Uterus (tissue), 4 donors: Measurements from ENCODE around the gene EDAR. TPM values are rescaled to one million over a fixed set of nuclear protein-coding genes. Genes with fewer than 3 reads are reported as not detected.

Experiments used
- DNase-seq, 2 donors: peaks; one replicate each; pipeline ENCODE4 v3.0.0-alpha.2; 2019 to 2020
- H3K27ac ChIP-seq, 2 donors: fragments of 200-600 bp; sonication (generic); 1 replicate in 1 of 2; 2 replicates in 1 of 2; pipeline ENCODE4 v1.5.1; 2016 to 2018
- H3K27me3 ChIP-seq, 2 donors: fragments of 200-600 bp; sonication (generic); one replicate each; pipeline ENCODE4 v1.5.1; 2018 to 2019; ENCODE audit warnings: control low read depth in 1 of 2
- H3K36me3 ChIP-seq, 2 donors: fragments of 200-600 bp; sonication (generic); one replicate each; pipeline ENCODE4 v1.5.1; 2019; ENCODE audit warnings: control low read depth in 1 of 2
- H3K4me1 ChIP-seq, 2 donors: fragments of 200-600 bp; sonication (generic); one replicate each; pipeline ENCODE4 v1.5.1; 2018 to 2019; ENCODE audit warnings: control low read depth in 1 of 2
- H3K4me3 ChIP-seq, 2 donors: fragments of 200-600 bp; sonication (generic); 1 replicate in 1 of 2; 2 replicates in 1 of 2; pipeline ENCODE4 v1.5.1; 2018 to 2019; ENCODE audit warnings: mild to moderate bottlenecking in 1 of 2
- H3K9me3 ChIP-seq, 2 donors: fragments of 200-600 bp; sonication (generic); one replicate each; pipeline ENCODE4 v1.5.1; 2019; ENCODE audit warnings: control low read depth in 1 of 2
- POLR2A ChIP-seq, 2 donors: fragments of 450-650 bp; IDR thresholded peaks; one replicate each; pipeline ENCODE4 v1.6.1; 2016; ENCODE audit warnings: antibody characterized with exemption in 2 of 2, mild to moderate bottlenecking in 1 of 2, moderate library complexity in 1 of 2
- intact Hi-C: fragments of 100-400 bp; cut with DNase I; formaldehyde crosslinking; loops from one replicate; pipeline ENCODE4 v1.15.1; 2023; ENCODE audit warnings: low total_unique reads
- total RNA-seq, 4 donors: library from RNA; depleted of rRNA in 3 of 4; stranded (reverse); fragments of >200 nt in 3 of 4; gene quantifications; one replicate each; pipeline versions ENCODE4 v1.1.0 to v1.2.4, GENCODE V29; 2014 to 2023
- TF ChIP-seq, protein P1 (sequence below), 4 experiments: fragments of 200-600 bp in 2 of 4; fragments of 450-650 bp in 2 of 4; sonication (generic) in 2 of 4; IDR thresholded peaks; one replicate each; pipeline ENCODE4 v1.5.1; 2016 to 2019; ENCODE audit warnings: antibody characterized with exemption in 4 of 4, mild to moderate bottlenecking in 2 of 4, moderate library complexity in 1 of 4
- donor health status: DM: yes; HTN: yes; CAD: no.

EDAR gene
- total RNA-seq, 4 donors from 2014 or later: 0.62 TPM; not detected in 3

DNA sequence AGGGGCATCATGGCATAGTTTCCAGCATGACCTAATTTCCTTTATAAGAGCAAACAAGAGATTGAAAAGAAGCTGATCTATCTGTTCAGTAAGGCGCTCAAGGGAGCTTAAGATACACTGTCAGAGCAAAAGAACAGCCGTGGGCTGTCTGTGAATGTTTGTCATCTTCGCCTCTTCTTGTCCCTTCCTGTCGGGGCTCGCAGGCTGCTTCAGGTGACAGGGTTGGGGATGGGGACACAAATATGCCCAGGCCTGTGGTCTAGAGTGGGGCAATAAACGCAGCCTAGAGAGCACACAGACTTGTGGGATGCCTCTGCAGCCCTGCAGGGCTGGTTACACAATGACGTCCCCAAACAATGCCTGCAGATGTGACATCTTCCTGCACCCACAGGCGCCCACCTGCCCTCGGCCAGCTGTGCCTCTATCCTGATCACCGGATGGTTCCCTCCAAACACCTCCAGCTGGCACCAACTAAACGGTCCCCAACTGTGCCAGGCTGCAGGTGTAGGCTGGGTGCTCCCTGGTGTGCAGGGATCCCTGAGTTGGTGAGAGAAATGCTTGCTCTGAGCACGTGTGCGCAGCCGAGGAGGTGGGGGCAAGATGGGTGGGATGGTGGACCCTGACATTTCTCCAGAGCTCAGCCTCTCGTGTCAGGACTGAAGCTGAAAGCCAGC lies 72.8 kb downstream of the EDAR start:
- intact Hi-C loops: no loop called here
- H3K27ac ChIP-seq: no peak overlapping the region
- no peaks in the 10 kb centered on the region for H3K36me3 ChIP-seq
- TF ChIP-seq POLR2A (IDR thresholded peaks at IDR 0.05): no peak
- TF ChIP-seq, protein P1, sequence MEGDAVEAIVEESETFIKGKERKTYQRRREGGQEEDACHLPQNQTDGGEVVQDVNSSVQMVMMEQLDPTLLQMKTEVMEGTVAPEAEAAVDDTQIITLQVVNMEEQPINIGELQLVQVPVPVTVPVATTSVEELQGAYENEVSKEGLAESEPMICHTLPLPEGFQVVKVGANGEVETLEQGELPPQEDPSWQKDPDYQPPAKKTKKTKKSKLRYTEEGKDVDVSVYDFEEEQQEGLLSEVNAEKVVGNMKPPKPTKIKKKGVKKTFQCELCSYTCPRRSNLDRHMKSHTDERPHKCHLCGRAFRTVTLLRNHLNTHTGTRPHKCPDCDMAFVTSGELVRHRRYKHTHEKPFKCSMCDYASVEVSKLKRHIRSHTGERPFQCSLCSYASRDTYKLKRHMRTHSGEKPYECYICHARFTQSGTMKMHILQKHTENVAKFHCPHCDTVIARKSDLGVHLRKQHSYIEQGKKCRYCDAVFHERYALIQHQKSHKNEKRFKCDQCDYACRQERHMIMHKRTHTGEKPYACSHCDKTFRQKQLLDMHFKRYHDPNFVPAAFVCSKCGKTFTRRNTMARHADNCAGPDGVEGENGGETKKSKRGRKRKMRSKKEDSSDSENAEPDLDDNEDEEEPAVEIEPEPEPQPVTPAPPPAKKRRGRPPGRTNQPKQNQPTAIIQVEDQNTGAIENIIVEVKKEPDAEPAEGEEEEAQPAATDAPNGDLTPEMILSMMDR (IDR thresholded peaks at IDR 0.05): no peak
- no peaks in the 10 kb centered on the region for H3K27me3 ChIP-seq
- no peaks in the 10 kb centered on the region for H3K9me3 ChIP-seq
- DNase-seq: no peak
- H3K4me3 ChIP-seq: no peak overlapping the region
- no peaks in the 10 kb centered on the region for H3K4me1 ChIP-seq

GRCh38 chr2:108912629-108912902 lies 76.5 kb downstream of the EDAR start:
- TF ChIP-seq POLR2A (IDR thresholded peaks at IDR 0.05): no peak
- TF ChIP-seq, protein P1 (IDR thresholded peaks at IDR 0.05): no peak
- Histone ChIP-seq H3K27ac (no peak overlapping the region), H3K4me3 (no peak overlapping the region), H3K27me3 (no peaks in the 10 kb centered on the region), H3K9me3 (no peaks in the 10 kb centered on the region), H3K36me3 (no peaks in the 10 kb centered on the region), H3K4me1 (no peaks in the 10 kb centered on the region)
- intact Hi-C loops: no loop called here
- no peak for DNase-seq

GRCh38 chr2:108911807-108912628 lies 77.0 kb downstream of the EDAR start:
- no peak for DNase-seq
- H3K27ac ChIP-seq: no peak overlapping the region
- TF ChIP-seq, protein P1 (IDR thresholded peaks at IDR 0.05): no peak
- no peak for TF ChIP-seq POLR2A (IDR thresholded peaks at IDR 0.05)
- no peaks in the 10 kb centered on the region for H3K36me3 ChIP-seq
- H3K27me3 ChIP-seq: no peaks in the 10 kb centered on the region
- no peak overlapping the region for H3K4me3 ChIP-seq
- H3K4me1 ChIP-seq: no peaks in the 10 kb centered on the region
- intact Hi-C loops: no loop called here
- no peaks in the 10 kb centered on the region for H3K9me3 ChIP-seq

- intact Hi-C loops: no loop called here
These were observed 77.6 kb downstream of the EDAR start for GRCh38 chr2:108911401-108911800.

More at GRCh38 chr2:108911401-108911800, 77.6 kb downstream of the EDAR start:
- TF ChIP-seq POLR2A (IDR thresholded peaks at IDR 0.05): no peak
- TF ChIP-seq, protein P1 (IDR thresholded peaks at IDR 0.05): no peak
- no peaks in the 10 kb centered on the region for H3K36me3 ChIP-seq
- DNase-seq: no peak
- no peak overlapping the region for H3K4me3 ChIP-seq
- no peaks in the 10 kb centered on the region for H3K27me3 ChIP-seq
- H3K4me1 ChIP-seq: no peaks in the 10 kb centered on the region
- H3K27ac ChIP-seq: no peak overlapping the region
- H3K9me3 ChIP-seq: no peaks in the 10 kb centered on the region
